NCI-H2196 treated with DMSO at 0.1 percent for 48 hours (cell line): ENCODE results near the gene HRH2.

Source experiments
- DNase-seq: peaks from one replicate; lab custom pipeline; 2025; ENCODE audit not compliant: unreplicated experiment; lab: John Stamatoyannopoulos, UW

The HRH2 gene

DNA sequence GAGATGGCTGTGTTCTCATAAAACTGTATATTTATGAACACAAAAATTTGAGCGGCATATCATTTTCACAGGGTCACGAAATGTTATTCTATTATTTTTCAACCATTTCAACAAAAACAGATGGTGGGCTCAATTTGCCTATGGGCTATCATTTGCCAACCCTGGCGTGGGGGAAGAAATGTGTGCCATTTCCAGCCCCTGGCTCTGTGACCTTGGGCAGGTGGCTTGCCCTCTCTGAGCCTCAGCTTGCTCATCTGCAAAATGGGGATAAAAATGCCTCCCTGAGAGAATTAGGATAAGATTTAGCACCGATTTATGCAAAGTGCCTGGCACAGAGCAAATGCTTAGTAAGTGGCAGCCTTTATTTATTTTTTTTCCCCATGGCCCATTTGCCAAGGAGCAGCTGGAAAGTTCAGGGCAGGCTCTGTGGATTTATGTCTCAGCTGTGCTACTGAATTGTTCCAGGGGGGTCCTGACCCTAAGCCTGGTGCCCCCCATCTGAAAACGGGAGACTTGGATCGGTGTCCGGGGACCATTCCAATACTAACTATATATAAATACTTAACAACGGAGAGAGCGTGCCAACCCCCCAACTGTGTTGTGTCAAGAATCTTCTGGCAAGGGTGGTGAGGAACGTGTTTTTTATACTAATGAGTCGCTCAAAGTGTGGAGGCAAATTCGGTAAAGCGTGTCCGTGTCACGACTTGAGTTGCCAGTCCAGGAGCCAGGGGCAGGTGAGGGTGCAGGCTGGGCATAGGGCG, 34.5 kb downstream of the HRH2 start:
- DNase-seq, result no peak

- no peak for DNase-seq
These were observed 35.3 kb downstream of the HRH2 start for GRCh38 chr5:175692996-175693710.

DNA sequence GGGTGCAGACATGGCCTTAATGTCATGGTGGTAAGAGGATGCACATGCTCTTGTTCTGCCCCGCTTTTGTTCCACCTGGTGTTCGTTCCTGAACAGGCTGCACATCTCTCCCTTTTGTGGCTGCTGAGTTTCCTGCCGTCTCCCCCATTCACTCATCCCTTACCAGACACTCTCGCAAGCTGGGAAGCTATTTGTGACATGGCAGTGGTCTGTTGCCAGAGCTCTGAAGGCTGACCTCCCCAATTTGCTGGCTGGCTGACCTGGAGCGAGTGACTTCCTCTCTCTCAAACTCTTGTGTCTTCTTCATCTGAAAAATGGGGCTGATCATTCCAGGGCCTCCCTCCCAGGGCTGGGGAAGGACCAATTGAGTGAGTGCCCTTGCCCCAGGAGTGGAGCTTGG, 35.9 kb downstream of the HRH2 start:
- DNase-seq, result no peak

GRCh38 chr5:175694371-175695160, 36.7 kb downstream of the HRH2 start:
- no peak for DNase-seq

GRCh38 chr5:175695161-175696126, 37.6 kb downstream of the HRH2 start:
- no peak for DNase-seq

DNA sequence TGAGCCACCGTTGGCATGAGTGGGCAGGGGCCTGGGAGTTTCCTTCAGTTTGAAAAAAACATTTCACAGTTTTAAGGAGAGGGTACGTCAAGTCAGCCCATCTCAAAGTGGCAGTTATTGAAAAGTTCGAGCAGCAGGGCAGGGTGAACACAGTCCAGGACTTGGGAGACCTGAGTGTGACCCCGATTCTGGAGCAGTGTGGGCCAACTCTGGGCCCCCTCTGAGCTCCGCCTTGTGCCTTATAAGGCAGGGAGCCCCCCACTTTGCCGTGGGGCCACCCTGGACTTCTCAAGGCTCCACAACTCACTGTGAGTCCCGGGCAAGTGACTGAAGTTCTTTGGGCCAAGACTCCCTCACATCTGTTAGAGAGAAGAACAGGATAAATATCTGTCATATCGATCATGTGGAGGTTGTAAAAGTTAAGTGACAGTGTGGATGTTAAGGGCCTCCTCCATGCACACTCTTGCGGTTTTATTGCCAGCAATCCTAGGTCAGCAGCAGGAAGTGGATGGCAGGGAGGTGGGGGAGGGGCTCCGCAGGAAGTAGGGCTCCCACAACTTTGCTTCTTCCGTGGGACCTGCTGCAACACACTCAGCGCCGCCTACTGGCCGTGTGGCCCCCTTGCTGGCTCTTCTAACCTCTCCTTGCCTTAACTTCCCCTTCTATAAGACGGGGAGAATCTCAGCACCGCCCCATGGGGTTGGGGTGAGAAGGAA, 38.4 kb downstream of the HRH2 start:
- DNase-seq, result no peak

- no peak for DNase-seq
These were observed 39.0 kb downstream of the HRH2 start for GRCh38 chr5:175696855-175697198.

DNA sequence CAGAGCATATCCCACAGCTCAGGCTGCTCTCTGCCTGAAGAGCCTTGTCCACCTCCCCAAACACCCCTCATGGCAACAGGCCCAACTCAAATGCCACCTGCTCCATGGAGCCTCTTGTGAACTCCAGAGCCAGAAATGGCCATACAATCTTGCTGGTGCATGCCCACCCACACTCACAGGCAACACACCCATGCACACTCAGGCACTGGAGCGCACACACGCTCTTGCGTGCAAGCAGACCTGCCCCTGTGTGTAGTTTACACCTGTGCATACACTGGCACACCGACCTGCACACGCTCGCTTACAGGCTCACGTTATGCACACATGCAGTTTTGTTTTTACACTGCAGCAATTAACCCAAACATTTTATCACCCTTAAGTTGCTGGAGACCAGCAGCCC, 40.0 kb downstream of the HRH2 start:
- no peak for DNase-seq

DNA sequence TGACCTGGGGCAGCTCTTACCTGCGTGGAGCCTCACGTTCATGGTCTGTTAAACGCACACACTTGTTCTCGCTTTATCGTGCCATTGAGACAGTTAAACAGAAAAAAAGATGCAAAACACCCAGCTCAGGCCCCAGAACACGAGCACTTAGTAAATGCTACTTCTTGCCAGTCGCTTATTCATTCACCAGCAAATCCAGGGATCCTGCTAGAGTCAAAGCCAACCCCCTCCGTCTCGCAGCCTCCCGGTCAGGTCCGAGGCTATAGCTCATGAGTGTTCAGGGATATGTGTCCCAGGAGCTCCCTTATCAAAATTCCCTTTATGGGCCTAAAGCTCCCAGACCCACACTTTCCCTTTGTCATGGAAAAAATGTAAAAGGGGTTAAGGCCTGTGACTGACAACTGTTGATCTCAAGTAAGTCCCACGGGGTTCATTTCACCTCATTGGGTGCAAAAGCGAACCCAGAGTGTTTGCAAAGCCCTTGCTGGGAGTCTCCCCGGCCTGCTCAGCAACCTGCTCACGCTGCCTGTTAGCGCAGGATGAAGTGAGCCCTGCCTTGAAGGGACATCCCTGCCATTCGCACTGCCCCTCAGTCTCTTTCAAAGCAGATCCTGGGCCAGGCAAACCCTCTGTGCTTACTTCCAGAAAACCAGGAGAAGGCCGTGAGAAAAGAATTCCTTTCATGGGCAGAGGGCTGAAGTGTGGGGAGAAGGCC, 40.7 kb downstream of the HRH2 start:
- no peak for DNase-seq

DNA sequence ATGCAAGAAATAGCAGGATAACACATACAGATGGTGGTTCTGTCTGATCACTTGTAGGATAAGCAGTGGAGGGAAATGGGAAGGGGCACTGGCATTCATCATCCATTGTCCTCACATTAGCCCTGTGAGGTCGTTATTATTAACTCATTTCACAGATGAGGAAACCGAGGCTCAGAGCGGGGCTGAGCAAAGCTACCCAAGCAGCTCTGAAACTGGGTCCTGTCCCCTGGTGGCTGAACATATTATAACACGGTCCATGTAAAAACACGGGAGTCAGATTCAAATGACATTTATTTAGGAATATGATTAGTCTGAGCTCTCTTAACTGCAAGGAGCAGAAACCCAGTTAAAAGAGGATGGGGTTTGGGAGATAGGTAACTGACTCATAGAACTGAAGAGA, 43.1 kb downstream of the HRH2 start:
- no peak for DNase-seq

DNA sequence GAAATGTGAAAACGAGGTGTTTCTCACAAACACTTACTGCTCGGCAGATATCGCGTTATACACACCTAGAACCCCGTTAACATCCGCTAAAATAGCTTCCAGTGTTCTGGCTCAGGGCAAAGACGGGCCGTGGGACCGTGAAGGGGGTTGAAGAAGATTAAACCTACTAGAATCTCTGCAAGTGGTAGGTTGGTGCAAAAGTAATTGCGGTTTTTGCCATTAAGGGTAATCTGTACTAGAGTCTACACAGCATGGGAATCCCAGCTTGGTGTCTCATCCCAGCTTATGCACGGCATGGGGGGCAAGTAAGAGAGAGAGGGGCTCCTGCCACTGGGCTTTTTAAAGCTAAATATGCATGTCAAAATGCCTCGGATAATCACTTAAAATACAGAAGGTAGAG, 43.9 kb downstream of the HRH2 start:
- no peak for DNase-seq

DNA sequence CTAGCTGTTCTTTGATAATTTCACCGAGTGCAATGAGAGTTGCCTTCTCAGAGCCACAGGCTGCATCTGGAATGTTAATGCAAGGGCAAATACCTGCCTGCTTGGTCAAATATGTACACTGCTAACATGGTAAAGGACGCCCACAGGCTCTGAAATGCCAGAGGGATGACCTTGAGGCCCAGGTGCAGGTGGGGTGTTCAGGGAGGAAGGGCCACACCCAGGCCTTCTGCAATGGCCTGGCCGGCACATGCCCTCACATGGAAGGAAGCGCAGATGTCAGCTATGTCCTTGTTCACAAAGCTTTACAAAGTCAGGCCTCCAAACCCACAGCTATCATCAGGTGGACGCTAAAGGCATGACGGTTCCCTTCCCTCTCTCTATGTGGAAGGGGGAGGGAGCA, 48.6 kb downstream of the HRH2 start:
- DNase-seq, result no peak

GRCh38 chr5:175707751-175708375, 50.0 kb downstream of the HRH2 start:
- no peak for DNase-seq

DNA sequence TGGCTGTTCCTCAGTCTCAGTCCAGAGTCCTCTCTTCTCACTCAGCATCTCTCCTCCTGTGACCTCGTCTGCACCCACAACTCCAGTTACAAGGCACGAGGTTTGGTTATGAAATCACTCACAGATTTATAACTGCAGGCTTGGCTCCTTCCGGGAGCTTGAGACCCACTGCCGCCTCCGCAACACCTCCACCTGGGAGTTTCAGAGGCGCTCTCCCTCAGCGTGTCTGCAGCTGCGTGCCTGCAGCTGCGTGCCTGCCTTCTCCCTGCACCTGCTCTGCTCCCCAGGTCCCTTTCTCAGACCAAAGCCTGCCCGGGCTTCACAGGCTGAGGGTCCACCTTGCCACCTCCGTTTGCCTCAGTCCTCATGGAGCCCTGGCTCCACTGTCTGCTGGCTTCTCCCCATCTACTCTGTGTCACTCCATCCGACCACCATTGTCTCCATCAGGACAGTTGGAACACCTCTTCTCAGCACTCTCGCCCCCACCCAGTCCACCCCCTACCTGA, 51.5 kb downstream of the HRH2 start:
- DNase-seq, result no peak

DNA sequence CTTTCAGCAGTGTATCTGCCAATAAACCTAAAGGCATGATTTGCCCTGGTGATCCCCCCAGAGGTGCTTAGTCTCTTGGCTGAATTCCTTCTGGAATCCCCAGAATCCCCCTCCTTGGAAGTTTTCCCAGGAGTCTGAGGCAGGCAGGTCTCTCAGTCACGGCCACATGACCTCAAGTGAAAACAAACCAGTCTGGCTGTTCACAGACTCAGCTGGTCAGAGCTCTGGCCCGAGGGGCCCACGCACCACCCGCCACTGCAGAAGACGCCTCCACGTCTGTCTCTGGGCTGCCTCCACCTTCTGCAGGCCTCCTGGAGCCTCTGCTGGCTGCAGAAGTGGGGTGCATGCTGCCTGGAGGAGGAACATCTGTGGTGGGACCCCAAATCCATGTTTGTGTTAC, 52.5 kb downstream of the HRH2 start:
- DNase-seq, result no peak

DNA sequence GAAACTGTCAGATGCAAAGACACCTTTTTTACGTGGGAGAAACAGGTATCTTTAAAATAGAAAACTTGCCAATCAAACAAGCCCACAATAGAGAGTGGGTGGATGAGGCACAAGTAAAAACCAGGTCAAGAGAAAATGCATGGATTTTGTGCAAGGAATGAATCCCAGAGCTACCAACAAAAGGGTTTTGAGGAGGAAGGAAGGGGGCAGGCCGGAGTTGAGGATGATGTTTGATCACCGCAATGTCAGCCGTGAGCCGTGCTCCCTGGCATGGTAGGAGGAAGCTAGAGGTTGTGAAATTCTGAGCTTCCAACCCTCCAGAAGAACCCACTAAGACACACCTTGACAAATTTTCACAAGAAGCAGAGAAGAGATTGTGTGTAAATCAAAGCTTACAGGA, 53.2 kb downstream of the HRH2 start:
- DNase-seq, result no peak

GRCh38 chr5:175711472-175712312, 53.8 kb downstream of the HRH2 start:
- DNase-seq, result no peak

DNA sequence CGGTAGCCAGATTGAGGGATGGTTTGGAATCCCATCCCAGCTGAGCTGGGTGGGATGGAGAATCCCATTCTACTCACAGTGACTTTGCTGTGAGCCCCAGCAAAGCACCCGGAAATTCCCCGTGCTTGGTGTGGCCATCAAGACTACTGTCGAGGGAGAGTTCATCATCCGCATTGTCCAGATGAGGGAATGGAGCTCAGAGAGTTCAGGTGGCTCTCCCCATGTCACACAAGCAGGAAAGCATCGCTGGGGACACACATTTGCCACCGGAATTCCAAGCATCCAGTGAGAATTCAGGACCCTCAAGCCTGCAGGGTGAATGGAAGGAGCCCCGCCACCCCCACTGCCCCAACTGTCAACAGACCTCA, 54.4 kb downstream of the HRH2 start:
- DNase-seq, result no peak
